HL-60 (cell line): ENCODE results near the gene OTUB1.

ENCODE experiments used
- POLR2AphosphoS5 ChIP-seq: IDR thresholded peaks from 2 replicates; pipeline ENCODE4 v1.6.1; 2012; ENCODE audit warnings: low read depth
- TF ChIP-seq, protein P1 (sequence below): IDR thresholded peaks from one replicate; pipeline ENCODE4 v1.5.1; 2011; ENCODE audit warnings: low read length, control low read depth, inconsistent platforms; ENCODE audit not compliant: insufficient read depth

DNA sequence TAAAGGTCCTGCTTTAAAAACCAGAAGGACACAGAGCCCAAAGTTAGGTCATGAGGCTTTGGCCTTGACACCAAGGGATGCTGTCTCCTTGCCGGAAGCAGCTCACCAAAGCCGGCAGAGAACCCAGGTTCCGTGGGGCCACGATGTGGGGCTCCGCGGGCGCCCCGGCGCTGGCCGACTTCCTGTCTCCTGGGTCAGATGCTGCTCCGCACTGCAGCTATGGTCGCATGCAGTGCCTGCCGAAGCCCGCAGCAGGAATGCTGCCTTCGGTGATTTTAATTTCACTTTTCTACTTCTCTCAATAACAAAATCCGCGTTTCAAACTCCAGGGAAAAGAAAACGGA is 454 bp upstream of the OTUB1 start:
- TF ChIP-seq POLR2AphosphoS5: no peak
- TF ChIP-seq, protein P1, sequence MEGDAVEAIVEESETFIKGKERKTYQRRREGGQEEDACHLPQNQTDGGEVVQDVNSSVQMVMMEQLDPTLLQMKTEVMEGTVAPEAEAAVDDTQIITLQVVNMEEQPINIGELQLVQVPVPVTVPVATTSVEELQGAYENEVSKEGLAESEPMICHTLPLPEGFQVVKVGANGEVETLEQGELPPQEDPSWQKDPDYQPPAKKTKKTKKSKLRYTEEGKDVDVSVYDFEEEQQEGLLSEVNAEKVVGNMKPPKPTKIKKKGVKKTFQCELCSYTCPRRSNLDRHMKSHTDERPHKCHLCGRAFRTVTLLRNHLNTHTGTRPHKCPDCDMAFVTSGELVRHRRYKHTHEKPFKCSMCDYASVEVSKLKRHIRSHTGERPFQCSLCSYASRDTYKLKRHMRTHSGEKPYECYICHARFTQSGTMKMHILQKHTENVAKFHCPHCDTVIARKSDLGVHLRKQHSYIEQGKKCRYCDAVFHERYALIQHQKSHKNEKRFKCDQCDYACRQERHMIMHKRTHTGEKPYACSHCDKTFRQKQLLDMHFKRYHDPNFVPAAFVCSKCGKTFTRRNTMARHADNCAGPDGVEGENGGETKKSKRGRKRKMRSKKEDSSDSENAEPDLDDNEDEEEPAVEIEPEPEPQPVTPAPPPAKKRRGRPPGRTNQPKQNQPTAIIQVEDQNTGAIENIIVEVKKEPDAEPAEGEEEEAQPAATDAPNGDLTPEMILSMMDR: no peak
